ENCODE data around the gene DBH.

Gene DBH

GRCh38 chr9:133635533-133636531, at the start of gene DBH:
Gene DBH, plus strand, starts transcription at chr9:133636363. Its CDS starts 9 bp downstream, at chr9:133636372.
- TF ChIP-seq CTCF (conservative IDR thresholded peaks at IDR 0.05; ENCODE audit: low read depth) = no peak
- POLR2A ChIA-PET (ENCODE audit: low non-redundant PET) = no interaction called here
- H3K27ac ChIP-seq = no peak within 1 kb of the TSS
- no peak for DNase-seq (ENCODE audit: low spot score)
- CTCF ChIA-PET = interaction anchor here (0.6 to 0.8 kb wide), 4 partner anchors 58 to 758 kb away, joined by 3 read pairs; no protein-coding TSS in a partner anchor

GRCh38 chr9:133587051-133587450, 49.1 kb upstream of the DBH start:
- H3K27ac ChIP-seq = no peak overlapping the region
- DNase-seq (ENCODE audit: low spot score) = no peak
- ChIA-PET CTCF (interaction anchor here (0.5 kb wide), 1 partner anchor 11 kb away, joined by 5 read pairs; no protein-coding TSS in a partner anchor), POLR2A (ENCODE audit: low non-redundant PET) (no interaction called here)
- no peak for TF ChIP-seq CTCF (conservative IDR thresholded peaks at IDR 0.05; ENCODE audit: low read depth)

GRCh38 chr9:133587466-133587865, 48.7 kb upstream of the DBH start:
- H3K27ac ChIP-seq = no peak overlapping the region
- POLR2A ChIA-PET (ENCODE audit: low non-redundant PET) = no interaction called here
- CTCF ChIA-PET = interaction anchor here (0.5 kb wide), 1 partner anchor 11 kb away, joined by 5 read pairs; no protein-coding TSS in a partner anchor
- TF ChIP-seq CTCF (conservative IDR thresholded peaks at IDR 0.05; ENCODE audit: low read depth) = no peak
- no peak for DNase-seq (ENCODE audit: low spot score)

DNA sequence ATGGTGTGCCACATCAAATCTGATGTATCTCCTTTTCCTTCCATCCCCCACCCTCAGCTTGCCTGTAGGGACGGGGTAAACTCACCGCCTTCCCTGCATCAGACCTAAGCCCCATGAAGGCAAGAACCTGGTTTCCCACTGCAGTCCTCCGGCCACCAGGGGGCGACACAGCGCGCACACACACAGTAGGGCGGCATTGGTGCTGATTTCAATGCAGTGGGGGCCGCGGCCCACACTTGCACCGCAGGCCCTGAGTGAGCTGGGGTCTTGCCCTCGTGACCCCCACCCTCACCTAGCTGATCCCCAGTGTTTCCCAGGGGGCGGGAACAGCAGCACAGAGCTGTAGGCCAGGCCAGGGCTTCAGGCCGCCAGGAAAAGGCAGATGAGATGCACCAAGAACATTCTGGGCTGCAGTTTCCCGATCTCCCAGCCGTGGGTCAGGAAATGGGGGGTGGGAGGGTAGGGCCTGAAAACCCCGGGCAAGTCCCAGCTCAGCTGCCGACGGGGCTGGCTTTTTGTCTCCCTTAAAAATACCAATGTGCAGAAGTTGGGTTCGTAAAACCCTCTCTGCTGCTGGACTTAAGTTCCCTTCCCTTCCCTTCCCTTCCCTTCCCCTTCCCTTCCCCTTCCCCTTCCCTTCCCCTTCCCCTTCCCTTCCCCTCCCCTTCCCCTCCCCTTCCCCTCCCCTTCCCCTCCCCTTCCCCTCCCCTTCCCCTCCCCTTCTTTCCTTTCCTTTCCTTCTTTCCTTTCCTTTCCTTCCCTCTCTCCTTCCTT, 46.5 kb upstream of the DBH start:
- H3K27ac ChIP-seq = no peak overlapping the region
- TF ChIP-seq CTCF (conservative IDR thresholded peaks at IDR 0.05; ENCODE audit: low read depth) = peak; percentile 20
- no peak for DNase-seq (ENCODE audit: low spot score)
- POLR2A ChIA-PET (ENCODE audit: low non-redundant PET) = no interaction called here
- CTCF ChIA-PET = interaction anchor here (0.7 to 1.3 kb wide), 5 partner anchors 46 to 1105 kb away, joined by 3 to 4 read pairs (median 4); no protein-coding TSS in a partner anchor

DNA sequence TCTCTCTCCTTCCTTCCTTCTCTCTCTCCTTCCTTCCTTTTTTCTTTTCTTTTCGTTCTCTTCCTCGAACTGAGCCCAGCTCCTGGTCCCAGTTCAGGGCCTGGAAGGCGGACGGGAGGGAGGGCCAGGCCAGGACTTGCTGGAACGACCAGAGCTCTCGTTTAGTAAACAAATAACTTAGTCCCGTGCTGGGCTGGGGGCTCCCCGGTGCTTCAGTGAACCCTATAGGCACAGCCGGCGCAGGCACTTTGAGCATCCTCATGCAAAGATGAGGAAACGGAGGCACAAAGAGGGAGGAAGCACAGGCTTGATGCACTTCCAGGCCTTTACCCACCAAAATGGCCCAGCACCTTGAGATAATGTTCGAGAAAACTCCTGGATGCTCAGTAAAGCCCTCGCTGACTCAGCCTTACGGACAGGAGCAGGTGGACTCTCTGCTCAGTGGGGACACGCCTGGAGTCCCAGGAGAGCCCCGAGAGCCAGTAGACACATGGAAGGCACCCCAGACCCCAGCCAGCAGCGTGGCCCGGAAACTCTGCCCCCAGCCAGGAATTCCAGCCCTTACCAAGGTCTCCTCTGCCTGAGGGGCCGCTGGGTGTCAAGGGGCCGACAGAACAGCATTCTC, 45.8 kb upstream of the DBH start:
- no peak for TF ChIP-seq CTCF (conservative IDR thresholded peaks at IDR 0.05; ENCODE audit: low read depth)
- H3K27ac ChIP-seq = no peak overlapping the region
- DNase-seq (ENCODE audit: low spot score) = no peak
- CTCF ChIA-PET = interaction anchor here (0.6 to 1.3 kb wide), 4 partner anchors 47 to 1105 kb away, joined by 3 to 9 read pairs (median 4); no protein-coding TSS in a partner anchor
- POLR2A ChIA-PET (ENCODE audit: low non-redundant PET) = no interaction called here

All from RWPE1 (cell line).